ENCODE data around the gene PTPN4. TPM values are rescaled to one million over a fixed set of nuclear protein-coding genes. Genes with fewer than 3 reads are reported as not detected.

PTPN4 gene
- total and polyA plus RNA-seq, 2 of the 13 experiments (the other 11 are each of a cell fraction or from before 2014, with no cell fraction given): 20.3 to 34.6 TPM

DNA sequence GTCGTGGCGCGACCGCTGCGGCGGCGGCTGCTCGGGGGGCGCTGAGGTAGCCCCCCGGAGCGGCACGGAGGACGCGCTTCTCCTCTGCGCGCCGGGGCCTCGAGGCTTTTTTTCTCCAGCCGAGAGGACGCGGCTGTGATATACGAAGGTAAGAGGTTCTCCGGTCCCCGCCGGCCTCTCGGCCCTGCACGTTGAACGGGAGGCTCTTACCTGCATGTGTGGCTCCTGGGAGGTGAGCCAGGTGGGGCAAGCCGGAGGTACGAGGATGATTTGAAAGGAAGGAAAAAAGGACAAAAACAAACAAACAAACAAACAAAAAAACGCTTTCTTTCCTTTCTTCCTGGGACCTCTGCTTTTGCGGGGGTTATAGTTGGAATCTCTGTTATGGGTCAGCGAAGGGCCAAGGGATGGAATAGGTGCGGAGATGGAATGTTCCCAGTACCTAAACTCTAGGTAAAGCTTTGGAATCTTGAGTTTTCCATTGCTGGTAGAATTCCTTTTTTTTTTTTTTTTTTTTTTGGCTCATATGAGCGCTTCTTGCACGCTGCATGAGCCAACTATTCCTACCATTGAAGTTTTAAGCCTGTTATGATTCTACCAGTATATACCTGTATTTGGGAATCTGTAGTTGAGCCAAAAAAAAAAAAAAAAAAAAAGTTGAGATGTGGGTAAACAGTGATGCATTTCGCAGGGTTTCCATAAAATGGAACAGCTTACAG, 674 bp downstream of the PTPN4 start (continued):
- TF ChIP-seq, protein P1, sequence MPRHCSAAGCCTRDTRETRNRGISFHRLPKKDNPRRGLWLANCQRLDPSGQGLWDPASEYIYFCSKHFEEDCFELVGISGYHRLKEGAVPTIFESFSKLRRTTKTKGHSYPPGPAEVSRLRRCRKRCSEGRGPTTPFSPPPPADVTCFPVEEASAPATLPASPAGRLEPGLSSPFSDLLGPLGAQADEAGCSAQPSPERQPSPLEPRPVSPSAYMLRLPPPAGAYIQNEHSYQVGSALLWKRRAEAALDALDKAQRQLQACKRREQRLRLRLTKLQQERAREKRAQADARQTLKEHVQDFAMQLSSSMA (CRISPR knock-in tag; IDR thresholded peaks at IDR 0.05): no peak
- no peak for TF ChIP-seq HMGXB4 (CRISPR knock-in tag; IDR thresholded peaks at IDR 0.05; ENCODE audit: borderline replicate concordance in 1 of 2, low read depth in 1 of 2)
- no peak for TF ChIP-seq USF2 (IDR thresholded peaks at IDR 0.05; ENCODE audit: low read depth, low read length)
- TF ChIP-seq USF2 (CRISPR knock-in tag; IDR thresholded peaks at IDR 0.05; ENCODE audit: borderline replicate concordance): no peak
- TF ChIP-seq DR1 (CRISPR knock-in tag; IDR thresholded peaks at IDR 0.05): no peak
- 0 out of 2 replicates have a peak, but pooled peaks have one; percentile 88 for TF ChIP-seq EEA1 (CRISPR knock-in tag; IDR thresholded peaks at IDR 0.05; ENCODE audit: borderline replicate concordance)
- TF ChIP-seq NR1H2 (CRISPR knock-in tag; IDR thresholded peaks at IDR 0.05; ENCODE audit: borderline replicate concordance, low read depth): no peak
- no peak for TF ChIP-seq MED1 (CRISPR knock-in tag; IDR thresholded peaks at IDR 0.05)
- TF ChIP-seq ZNF589 (CRISPR knock-in tag; conservative IDR thresholded peaks at IDR 0.05): 0 out of 2 replicates have a peak, but pooled peaks have one; percentile 2
- no peak for TF ChIP-seq ZNF781 (CRISPR knock-in tag; IDR thresholded peaks at IDR 0.05; ENCODE audit: borderline replicate concordance, not compliant biosample characterization)
- no peak for TF ChIP-seq ZNF577 (CRISPR knock-in tag; IDR thresholded peaks at IDR 0.05; ENCODE audit: borderline replicate concordance, low read depth)
- no peak for TF ChIP-seq SMYD3 (CRISPR knock-in tag; IDR thresholded peaks at IDR 0.05)
- TF ChIP-seq TFAP4 (IDR thresholded peaks at IDR 0.05; ENCODE audit: borderline replicate concordance, low read depth): no peak
- TF ChIP-seq ZNF570 (CRISPR knock-in tag; IDR thresholded peaks at IDR 0.05; ENCODE audit: borderline replicate concordance): 0 out of 2 replicates have a peak, but pooled peaks have one; percentile 1
- no peak for TF ChIP-seq ZNF256 (CRISPR knock-in tag; conservative IDR thresholded peaks at IDR 0.05)
- TF ChIP-seq, protein P2, sequence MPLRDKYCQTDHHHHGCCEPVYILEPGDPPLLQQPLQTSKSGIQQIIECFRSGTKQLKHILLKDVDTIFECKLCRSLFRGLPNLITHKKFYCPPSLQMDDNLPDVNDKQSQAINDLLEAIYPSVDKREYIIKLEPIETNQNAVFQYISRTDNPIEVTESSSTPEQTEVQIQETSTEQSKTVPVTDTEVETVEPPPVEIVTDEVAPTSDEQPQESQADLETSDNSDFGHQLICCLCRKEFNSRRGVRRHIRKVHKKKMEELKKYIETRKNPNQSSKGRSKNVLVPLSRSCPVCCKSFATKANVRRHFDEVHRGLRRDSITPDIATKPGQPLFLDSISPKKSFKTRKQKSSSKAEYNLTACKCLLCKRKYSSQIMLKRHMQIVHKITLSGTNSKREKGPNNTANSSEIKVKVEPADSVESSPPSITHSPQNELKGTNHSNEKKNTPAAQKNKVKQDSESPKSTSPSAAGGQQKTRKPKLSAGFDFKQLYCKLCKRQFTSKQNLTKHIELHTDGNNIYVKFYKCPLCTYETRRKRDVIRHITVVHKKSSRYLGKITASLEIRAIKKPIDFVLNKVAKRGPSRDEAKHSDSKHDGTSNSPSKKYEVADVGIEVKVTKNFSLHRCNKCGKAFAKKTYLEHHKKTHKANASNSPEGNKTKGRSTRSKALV (CRISPR knock-in tag; IDR thresholded peaks at IDR 0.05): peak; percentile 19; the same call in 1 of the 2 replicates
- no peak for TF ChIP-seq YEATS4 (CRISPR knock-in tag; IDR thresholded peaks at IDR 0.05; ENCODE audit: borderline replicate concordance)
- no peak for TF ChIP-seq NFIB (CRISPR knock-in tag; IDR thresholded peaks at IDR 0.05; ENCODE audit: borderline replicate concordance)
- TF ChIP-seq ZEB1 (IDR thresholded peaks at IDR 0.05; ENCODE audit: insufficient replicate concordance, low read depth): peak; percentile 92
- no peak for TF ChIP-seq XBP1 (CRISPR knock-in tag; IDR thresholded peaks at IDR 0.05)
- 0 out of 2 replicates have a peak, but pooled peaks have one; percentile 16 for TF ChIP-seq ZNF225 (CRISPR knock-in tag; IDR thresholded peaks at IDR 0.05)

Data from HepG2 (cell line).